ENCODE measurements around the gene HELT.
"Not testable (repeated sequence)": the region's sequence is repeated elsewhere in the genome, so short reads cannot be mapped to it uniquely, and the experiment has no call there.

HELT gene

GRCh38 chr4:185017964-185018772, at the start of gene HELT:
TSS of gene HELT (plus strand) at chr4:185018490. CDS start at chr4:185018929, 439 bp downstream.
- DNase-seq: no peak

DNA sequence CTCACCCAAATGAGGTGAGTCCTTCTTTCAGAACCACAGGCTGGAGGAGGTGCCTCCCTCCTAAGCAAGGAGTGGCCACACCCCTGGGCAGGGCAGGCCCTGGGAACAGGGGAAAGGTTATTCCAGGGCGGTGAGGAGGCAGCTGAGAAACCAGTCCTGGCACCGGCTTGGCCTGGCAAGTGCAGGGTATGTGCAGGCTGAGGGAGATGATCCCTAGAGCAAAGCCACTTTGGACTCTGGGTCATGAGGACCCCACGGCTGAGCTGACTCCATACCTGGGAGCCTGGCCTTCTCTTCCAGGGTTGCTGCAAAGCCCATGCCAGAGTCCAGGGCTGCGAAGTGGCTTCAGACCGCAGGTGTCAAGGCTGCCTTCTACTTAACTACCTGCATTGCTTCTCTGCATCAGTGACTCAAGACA, 49.5 kb upstream of the HELT start:
- DNase-seq: peak in 1 of 6 experiments; percentile 6

DNA sequence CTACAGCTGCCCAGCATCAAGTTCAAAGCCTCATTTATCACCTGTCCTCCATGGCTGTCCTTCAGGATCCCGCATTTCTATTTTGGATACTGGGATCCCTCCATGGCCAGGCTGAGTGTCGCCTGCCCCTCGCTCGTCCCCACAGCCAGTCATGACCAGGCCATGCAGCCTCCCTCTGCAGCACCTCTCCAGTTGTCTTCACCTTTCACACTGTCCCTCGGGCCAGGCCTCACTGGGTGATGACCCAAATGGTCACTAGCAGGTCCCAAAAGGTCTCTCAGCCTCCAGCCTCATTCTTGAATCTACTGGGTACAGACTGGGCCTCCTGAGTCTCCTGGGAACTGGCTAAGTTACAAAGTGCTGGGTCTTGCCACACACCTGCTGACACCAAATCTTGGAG, 48.7 kb upstream of the HELT start:
- no peak for DNase-seq

DNA sequence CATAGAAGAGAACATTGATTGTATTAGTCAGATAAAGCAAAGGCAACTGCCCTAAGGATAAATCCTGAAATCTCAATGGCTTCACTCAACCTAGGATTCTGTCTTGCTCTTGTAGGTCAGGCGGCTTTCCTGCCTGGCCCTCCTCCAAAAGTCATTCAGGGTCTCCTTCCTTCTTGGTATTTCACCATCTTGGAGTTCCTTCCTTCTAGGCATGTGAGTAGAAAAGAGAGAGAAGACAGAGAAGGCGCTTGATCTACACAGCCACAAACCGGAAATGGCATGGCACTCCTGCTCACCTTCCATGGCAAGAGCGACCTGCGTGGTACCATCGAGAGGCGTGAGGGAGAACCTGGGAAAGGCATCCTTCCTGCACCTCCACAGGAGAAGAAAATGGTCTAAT, 45.3 kb upstream of the HELT start:
- no peak for DNase-seq

DNA sequence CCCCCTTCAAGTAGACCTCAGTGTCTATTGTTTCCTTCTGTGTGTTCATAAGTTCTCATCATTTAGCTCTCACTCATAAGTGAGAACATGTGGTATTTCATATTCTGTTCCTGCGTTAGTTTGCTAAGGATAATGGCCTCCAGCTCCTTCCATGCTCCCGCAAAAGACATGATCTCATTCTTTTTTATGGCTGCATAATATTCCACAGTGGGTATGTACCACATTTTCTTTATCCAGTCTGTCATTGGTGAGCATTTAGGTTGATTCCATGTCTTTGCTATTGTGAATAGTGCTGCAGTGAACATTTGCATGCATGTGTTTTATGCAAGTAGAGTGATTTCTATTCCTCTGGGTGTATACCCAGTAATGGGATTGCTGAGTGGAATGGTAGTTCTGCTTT, 41.9 kb upstream of the HELT start:
- DNase-seq: not testable (repeated sequence)

DNA sequence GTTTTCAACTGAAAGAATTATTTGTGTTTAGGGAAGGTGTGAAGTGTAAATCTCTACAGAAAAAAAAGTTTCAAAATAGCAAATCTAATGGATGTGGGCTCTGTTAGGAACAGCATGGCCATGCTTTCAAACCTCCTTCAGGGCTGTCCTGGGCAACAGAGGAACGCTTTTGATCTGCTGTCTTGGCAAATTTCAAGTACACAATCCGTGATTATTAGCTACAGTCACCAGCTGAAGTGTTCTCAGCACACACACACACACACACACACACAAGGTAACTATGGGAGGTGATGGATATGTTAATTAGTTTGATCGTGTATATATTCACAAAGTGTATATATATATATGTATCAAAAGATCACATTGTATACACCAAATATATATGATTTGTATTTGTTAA, 40.5 kb upstream of the HELT start:
- DNase-seq: no peak

- DNase-seq: no peak
Measured at GRCh38 chr4:184978211-184978610, 40.1 kb upstream of the HELT start.

DNA sequence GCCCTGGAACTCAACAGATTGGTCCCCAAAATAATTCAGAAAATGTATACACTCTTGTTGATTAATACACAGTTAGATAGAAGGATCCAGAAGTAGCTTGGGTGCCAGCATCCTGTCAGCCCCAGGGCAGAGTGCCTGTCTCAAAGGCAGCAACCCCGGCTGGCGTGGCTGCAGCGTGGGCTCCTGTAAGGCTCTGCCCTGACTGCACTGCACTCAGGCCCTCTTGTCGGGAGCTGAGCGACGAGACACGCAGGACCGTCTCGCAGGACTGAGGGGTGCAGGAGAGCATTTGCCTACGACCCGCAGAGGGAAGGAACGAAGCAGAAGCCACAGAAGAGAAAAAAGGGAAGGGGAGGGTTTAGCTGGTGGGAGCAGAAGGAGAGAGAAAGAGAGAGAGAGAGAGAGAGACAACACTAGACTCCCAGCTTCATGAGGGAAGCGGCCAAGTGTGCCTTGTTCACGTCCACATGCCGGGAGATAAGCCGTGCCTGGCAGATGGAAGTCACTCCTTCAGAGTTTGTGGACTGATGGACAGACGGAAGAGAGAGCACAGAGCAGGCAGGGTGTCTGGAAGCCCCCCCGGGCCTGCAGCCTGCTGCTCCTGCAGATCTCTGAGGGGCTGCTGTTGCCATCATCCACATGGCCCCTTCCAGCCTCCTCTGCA, 38.7 kb upstream of the HELT start:
- no peak for DNase-seq

DNA sequence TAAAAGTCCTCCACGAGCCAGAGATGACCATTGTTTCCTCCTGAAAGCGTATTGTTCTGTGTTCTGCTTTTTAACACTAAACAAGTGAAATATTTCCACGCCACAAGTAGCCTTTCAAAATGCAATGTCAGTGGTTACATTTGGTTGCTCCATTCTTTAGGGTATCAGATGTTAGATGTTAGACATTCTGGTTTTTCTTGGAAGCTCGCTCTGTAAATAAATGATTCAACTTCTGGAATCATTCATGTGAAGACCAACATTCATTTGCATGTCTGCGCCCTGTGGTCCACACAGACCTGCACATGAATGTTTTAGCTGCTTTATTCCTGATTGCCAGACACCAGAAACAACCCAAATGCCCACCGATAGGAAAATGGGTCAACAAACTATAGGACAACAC, 38.0 kb upstream of the HELT start:
- DNase-seq: no peak

DNA sequence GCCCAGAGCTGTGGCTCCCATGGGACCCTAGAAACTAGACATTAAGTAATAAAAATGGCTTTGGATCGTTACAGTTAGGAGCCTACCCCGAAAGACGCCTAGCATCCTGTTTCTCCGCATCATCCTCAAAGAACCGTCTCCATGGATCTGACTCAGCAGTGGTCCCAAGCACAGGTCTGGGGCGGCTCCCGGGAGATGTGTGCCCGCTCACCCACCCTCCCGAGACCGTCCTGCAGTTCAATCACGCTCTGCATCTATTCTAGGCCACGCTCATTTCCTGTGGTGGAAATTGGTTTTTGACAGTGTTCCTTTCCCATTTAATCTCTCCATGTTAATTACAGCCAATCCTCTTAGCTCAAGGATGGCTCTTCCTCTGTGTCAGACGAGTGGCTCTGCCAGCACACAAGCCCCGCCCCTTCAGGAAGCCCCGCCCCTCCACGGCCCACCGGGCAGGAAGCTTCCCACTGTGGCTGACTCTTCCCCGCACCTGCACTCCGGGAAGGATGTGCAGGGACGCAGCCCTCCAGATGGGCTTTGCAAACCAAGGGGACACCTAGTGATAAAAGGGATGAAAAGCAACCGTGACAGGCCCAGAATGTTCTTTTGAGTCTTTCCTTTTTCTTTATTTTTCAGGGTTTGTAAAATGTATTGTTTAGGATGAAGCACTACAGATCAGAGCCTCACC, 34.5 kb upstream of the HELT start:
- peak; percentile 16 to 46 (median 26) for DNase-seq

- no peak for DNase-seq
Measured at GRCh38 chr4:184987493-184988031, 30.7 kb upstream of the HELT start.

DNA sequence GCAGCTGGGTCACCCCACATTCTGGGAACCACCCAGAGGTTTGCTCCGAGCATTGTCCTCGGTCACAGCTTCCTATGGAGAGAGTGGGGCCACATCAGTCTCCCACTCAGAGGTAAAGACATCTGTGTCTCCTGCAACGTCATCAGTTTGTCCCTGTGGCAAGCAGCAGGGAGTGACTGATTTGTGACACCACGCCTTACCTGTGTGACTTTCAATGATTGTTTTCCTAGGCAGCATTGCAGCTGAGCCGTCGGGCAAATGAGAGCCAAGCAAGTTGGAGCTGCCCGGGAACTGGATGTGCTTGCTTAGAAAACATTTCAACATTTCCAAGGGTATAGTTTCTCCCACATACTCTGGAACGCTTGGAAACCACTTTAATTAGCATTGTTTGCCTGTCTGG, 29.7 kb upstream of the HELT start:
- no peak for DNase-seq

DNA sequence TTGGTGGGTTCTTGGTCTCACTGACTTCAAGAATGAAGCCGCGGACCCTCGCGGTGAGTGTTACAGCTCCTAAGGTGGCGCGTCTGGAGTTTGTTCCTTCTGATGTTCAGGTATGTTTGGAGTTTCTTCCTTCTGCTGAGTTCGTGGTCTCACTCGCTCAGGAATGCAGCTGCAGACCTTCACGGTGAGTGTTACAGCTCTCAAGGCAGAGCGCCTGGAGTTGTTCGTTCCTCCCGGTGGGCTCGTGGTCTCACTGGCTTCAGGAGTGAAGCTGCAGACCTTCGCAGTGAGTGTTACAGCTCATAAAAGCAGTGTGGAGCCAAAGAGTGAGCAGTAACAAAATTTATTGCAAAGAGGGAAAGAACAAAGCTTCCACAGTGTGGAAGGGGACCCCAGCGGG, 29.0 kb upstream of the HELT start:
- not testable (repeated sequence) for DNase-seq

DNA sequence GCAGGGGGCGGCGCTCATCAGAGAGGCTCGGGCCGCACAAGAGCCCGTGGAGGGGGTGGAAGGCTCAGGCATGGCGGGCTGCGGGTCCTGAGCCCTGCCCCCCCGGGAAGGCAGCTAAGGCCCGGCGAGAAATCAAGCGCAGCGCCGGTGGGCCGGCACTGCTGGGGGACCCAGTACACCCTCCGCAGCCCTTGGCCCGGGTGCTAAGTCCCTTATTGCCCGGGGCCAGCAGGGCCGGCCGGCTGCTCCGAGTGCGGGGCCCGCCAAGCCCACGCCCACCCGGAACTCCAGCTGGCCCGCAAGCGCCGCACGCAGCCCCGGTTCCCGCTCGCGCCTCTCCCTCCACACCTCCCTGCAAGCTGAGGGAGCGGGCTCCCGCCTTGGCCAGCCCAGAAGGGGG, 28.2 kb upstream of the HELT start:
- DNase-seq: not testable (repeated sequence)

- DNase-seq: no peak
Measured at GRCh38 chr4:184991860-184992259, 26.4 kb upstream of the HELT start.

DNA sequence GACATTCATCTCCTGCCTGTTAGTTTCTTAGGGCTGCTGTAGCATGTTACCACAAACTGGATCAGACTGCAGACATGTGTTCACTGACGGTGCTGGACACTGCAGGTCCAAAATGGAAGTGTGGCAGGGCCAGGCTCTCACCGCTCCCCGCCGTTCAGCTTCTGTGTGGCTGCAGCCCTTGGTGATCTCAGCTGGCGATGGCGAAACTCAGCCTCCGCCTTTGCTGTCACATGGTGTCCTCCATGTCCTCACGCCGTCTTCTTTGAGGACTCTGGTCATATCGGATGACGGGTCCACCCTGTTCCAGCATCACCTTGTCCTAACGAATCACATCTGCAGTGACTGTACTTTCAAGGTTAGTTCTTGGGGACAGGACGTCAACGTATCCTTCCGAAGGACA, 25.9 kb upstream of the HELT start:
- no peak for DNase-seq

DNA sequence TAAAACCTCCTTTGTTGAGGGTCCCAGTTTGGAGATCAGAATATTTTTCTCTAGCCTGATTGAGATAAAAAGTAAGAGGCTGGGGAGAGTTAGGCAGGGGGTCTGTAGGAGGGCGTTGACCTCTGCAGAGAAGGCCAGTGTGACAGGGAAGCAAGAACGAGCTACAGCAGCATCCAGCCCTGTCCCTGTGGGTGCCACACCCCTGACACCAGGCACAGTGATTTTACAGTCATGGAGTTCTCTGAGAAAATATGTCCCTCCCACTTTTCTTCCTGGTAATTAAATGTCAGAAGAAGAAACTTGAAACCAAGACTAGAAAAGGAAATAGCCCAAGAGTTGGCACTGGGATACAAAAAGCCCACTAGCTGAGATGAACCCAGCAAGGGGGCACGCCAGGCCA, 25.0 kb upstream of the HELT start:
- no peak for DNase-seq

DNA sequence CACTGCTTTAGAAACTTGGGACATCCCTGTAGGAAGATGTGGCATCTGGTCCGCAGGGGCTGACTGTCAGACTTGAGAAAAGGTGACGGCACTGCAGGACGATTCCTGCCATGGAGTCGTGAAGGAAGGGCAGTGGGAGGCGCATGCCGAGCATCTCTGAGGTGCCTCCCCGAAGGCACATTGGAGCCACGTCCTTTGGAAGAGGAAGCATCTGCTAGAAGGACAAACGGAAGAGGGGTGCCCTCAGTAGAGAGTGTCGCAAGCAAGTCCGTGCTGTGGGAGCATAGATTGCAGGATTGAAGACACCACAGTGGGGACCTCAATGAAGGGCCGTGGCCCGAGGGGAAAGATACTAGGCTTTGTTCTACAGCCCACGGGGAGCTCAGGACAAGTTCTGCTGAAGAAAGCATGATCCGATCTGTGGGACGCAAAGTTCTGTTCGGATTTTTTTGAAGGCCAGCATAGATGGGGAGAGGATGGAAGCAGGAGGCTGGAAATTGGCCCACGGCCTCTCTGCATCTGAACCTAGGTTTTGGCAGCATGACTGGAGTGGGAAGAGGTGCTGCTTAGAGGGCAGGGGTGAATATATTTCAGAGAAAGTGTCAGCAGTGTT, 24.2 kb upstream of the HELT start:
- DNase-seq: no peak

DNA sequence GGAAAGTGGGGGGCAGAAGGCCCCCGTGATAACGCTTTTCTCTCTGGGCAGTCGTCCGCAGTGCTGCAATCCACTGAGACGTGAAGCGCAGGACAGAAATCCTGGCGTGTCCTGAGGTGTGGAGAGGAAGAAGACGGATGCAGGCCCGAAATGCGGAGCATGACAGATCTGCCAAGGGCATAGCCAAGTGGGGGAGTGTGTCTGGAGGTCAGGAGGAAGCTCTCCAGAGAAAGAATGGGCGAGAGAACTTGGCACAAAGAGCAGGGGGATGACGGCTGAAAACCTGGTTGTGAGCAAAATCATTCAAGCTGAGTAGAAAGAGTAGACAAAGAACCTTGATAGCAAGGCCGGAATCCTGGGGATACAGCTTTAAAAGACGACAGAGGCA, 23.7 kb upstream of the HELT start:
- DNase-seq: no peak

GRCh38 chr4:184997656-184998055, 20.6 kb upstream of the HELT start:
- DNase-seq: not testable (repeated sequence)

- no peak for DNase-seq
Measured at GRCh38 chr4:185002784-185003183, 15.5 kb upstream of the HELT start.

GRCh38 chr4:185003596-185004351, 14.5 kb upstream of the HELT start:
- no peak for DNase-seq

Measured in stimulated activated naive CD4-positive, alpha-beta T cell (primary cell).